OCI-LY3 (cell line): ENCODE data around the gene TRABD2B.

Source experiments
- EZH2phosphoT487 ChIP-seq: fragments of 200-600 bp; shearing (Covaris generic); IDR thresholded peaks from 2 replicates; pipeline ENCODE4 v1.6.1; 2018; ENCODE audit warnings: antibody characterized with exemption, mixed run types, low read depth
- TF ChIP-seq, protein P1 (sequence below): fragments of 200-600, 300-600 bp; sonication (generic); IDR thresholded peaks from 2 replicates; pipeline ENCODE4 v1.5.1; 2014; ENCODE audit warnings: antibody characterized with exemption, low read length, low read depth

DNA sequence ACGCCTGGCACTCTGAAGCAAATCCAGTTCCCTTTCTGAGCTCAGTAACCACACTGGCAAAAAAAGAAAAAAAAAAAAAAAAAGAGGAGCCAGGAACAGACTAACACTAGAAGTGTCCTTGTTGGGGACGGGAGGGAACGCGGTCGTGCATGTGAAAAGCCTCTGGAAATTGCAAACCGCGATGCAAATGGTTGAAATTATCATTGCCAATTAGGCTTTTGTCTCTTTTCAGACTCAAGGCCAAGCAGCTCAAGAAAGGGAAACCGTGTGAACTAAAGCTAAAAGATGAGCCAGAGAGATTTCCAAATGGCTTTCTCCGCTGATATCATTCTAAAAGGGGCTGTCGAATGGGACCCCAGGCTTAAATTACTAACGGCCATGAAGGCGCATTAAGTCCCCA is 13.5 kb downstream of the TRABD2B start:
- TF ChIP-seq, protein P1, sequence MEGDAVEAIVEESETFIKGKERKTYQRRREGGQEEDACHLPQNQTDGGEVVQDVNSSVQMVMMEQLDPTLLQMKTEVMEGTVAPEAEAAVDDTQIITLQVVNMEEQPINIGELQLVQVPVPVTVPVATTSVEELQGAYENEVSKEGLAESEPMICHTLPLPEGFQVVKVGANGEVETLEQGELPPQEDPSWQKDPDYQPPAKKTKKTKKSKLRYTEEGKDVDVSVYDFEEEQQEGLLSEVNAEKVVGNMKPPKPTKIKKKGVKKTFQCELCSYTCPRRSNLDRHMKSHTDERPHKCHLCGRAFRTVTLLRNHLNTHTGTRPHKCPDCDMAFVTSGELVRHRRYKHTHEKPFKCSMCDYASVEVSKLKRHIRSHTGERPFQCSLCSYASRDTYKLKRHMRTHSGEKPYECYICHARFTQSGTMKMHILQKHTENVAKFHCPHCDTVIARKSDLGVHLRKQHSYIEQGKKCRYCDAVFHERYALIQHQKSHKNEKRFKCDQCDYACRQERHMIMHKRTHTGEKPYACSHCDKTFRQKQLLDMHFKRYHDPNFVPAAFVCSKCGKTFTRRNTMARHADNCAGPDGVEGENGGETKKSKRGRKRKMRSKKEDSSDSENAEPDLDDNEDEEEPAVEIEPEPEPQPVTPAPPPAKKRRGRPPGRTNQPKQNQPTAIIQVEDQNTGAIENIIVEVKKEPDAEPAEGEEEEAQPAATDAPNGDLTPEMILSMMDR, result no peak
- no peak for TF ChIP-seq EZH2phosphoT487
